Measurements from ENCODE around the gene WDR35. TPM values are rescaled to one million over a fixed set of nuclear protein-coding genes. Genes with fewer than 3 reads are reported as not detected.

Gene WDR35
- 1 to 10 TPM; 3.7 to 6.3 TPM for total RNA-seq
- long read RNA-seq, full-length matches to known transcripts = 4 of 9 reads
- long read RNA-seq, partial matches to known transcripts = 1 of 9 reads
- long read RNA-seq, other reads (novel, unspliced or antisense) = 4 of 9 reads

GRCh38 chr2:19989667-19990415, at the start of gene WDR35:
WDR35 (minus strand) TSS chr2:19990105; CDS start chr2:19990015, 90 bp downstream.
- ATAC-seq (peak; percentile 99), DNase-seq (peak; percentile 93)
- intact Hi-C loops (cut with DNase I) = no loop called here

GRCh38 chr2:20037660-20038059, 47.8 kb upstream of the WDR35 start:
- DNase-seq = no peak
- ATAC-seq = no peak
- intact Hi-C loops (cut with DNase I) = no loop called here

GRCh38 chr2:20035955-20036666, 46.2 kb upstream of the WDR35 start:
- peak in 1 of 2 donors; percentile 35 for ATAC-seq
- intact Hi-C loops (cut with DNase I) = no loop called here
- no peak for DNase-seq

- DNase-seq = no peak
- ATAC-seq = no peak
- intact Hi-C loops (cut with DNase I) = no loop called here
These were observed 44.9 kb upstream of the WDR35 start for GRCh38 chr2:20034821-20035220.

- ATAC-seq (no peak), DNase-seq (no peak)
- intact Hi-C loops (cut with DNase I) = no loop called here
These were observed 44.3 kb upstream of the WDR35 start for GRCh38 chr2:20034218-20034617.

- intact Hi-C loops (cut with DNase I) = no loop called here
- DNase-seq (no peak), ATAC-seq (no peak)
These were observed 43.4 kb upstream of the WDR35 start for GRCh38 chr2:20033322-20033721.

GRCh38 chr2:20030224-20030623, 40.3 kb upstream of the WDR35 start:
- DNase-seq (no peak), ATAC-seq (no peak)
- intact Hi-C loops (cut with DNase I) = no loop called here

GRCh38 chr2:20027705-20028434, 38.0 kb upstream of the WDR35 start:
- ATAC-seq (peak in 1 of 2 donors; percentile 38), DNase-seq (no peak)
- intact Hi-C loops (cut with DNase I) = no loop called here

- intact Hi-C loops (cut with DNase I) = no loop called here
- no peak for DNase-seq
- ATAC-seq = no peak
These were observed 37.4 kb upstream of the WDR35 start for GRCh38 chr2:20027260-20027677.

GRCh38 chr2:20025065-20025786, 35.3 kb upstream of the WDR35 start:
- DNase-seq = no peak
- intact Hi-C loops (cut with DNase I) = no loop called here
- no peak for ATAC-seq

- intact Hi-C loops (cut with DNase I) = no loop called here
- ATAC-seq (no peak), DNase-seq (no peak)
These were observed 33.8 kb upstream of the WDR35 start for GRCh38 chr2:20023688-20024087.

GRCh38 chr2:20021405-20022009, 31.6 kb upstream of the WDR35 start:
- DNase-seq = no peak
- ATAC-seq = no peak
- intact Hi-C loops (cut with DNase I) = no loop called here

GRCh38 chr2:20019747-20020146, 29.8 kb upstream of the WDR35 start:
- ATAC-seq (peak in 1 of 2 donors; percentile 55), DNase-seq (no peak)
- intact Hi-C loops (cut with DNase I) = no loop called here

GRCh38 chr2:20018601-20019152, 28.8 kb upstream of the WDR35 start:
- no peak for DNase-seq
- intact Hi-C loops (cut with DNase I) = no loop called here
- no peak for ATAC-seq

- ATAC-seq = no peak
- intact Hi-C loops (cut with DNase I) = no loop called here
- no peak for DNase-seq
These were observed 26.4 kb upstream of the WDR35 start for GRCh38 chr2:20016346-20016745.

GRCh38 chr2:20015482-20016083, 25.7 kb upstream of the WDR35 start:
- DNase-seq (no peak), ATAC-seq (peak in 1 of 2 donors; percentile 28)
- intact Hi-C loops (cut with DNase I) = loop anchor here in 1 of 2 donors (1.0 kb wide), 1 partner anchor 83 kb away; no protein-coding TSS in a partner anchor

GRCh38 chr2:20013126-20013849, 23.4 kb upstream of the WDR35 start:
- DNase-seq = no peak
- intact Hi-C loops (cut with DNase I) = loop anchor here in 1 of 2 donors (5.0 kb wide), 1 partner anchor 79 kb away; no protein-coding TSS in a partner anchor
- peak; percentile 30 to 48 for ATAC-seq
